ENCODE results near the gene ARHGAP45.

Gene ARHGAP45

DNA sequence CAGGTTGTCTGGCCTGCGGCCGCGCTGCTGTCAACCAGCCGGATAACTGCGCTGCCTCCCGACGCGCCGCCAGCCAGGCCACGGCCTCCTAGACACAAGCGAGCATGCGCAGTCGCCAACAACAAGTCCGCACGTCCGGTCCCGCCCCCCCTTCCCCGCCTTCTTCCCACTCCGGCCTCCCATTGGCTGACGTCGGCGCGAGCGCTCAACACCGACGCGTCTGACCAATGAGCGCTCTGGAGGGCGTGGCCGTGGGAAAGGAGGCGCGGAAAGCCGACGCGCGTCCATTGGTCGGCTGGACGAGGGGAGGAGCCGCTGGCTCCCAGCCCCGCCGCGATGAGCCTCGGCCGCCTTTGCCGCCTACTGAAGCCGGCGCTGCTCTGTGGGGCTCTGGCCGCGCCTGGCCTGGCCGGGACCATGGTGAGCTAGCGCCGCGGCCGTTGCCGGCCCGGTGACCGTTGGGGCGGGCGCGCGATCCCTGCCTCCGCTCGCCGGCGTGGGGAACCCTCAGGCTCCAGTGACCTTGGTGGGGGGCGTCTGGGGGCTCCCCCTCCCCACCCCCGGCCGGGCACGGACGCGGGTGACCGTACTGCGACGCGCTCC, 36.8 kb downstream of the ARHGAP45 start, which contains the start of gene GPX4:
Gene GPX4, plus strand, starts transcription at position 287 of the 603 bp plus-strand sequence. Its CDS starts 50 bp downstream, at position 337.
- H3K9me3 Mint-ChIP-seq, result peaks cover 3% of the 10 kb centered on the region
- peaks cover 50% of the 10 kb centered on the region for H3K4me1 Mint-ChIP-seq (ENCODE audit: low read depth)
- H3K4me3 Mint-ChIP-seq, result peak within 1 kb of the TSS; percentile 82
- peaks cover 28% of the 10 kb centered on the region for H3K36me3 Mint-ChIP-seq (ENCODE audit: low read depth)
- DNase-seq, result peak; percentile 97
- peak within 1 kb of the TSS; percentile 93 for H3K27ac Mint-ChIP-seq
- no peaks in the 10 kb centered on the region for H3K27me3 Mint-ChIP-seq

DNA sequence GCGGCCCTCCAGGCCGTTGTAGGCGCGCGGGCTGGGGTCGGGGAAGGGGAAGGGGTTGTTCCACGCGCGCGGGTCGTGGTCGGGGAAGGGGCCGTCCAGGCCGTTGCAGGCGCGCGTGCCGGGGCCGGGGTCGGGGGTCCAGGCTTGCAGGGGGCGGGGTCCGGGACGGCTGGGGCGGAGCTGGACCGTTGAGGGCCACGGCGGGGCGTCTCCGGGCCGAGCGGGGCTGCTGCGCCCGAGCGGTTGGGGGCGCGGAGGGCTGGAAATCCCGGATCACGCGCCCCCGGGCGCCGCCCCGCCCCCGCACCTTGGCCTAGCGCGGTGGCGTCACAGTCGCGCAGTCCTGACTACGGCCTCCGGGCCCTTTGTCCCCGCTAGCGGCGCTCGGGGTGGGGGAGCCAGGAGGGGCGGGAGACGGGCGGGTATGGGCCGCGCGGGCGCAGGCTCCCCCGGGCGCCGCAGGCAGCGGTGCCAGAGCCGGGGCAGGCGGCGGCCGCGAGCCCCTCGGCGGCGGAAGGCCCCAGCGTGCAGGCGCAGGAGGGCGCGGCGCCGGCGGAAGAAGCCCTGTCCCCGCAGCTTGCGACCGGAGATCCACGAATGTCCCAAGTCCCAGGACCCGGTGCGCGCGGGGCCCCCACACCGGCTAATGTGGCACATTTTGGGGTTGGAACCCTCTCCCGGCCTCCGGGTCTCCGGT, 37.5 kb downstream of the ARHGAP45 start:
- H3K4me3 Mint-ChIP-seq, result peak overlapping the region; percentile 82
- H3K36me3 Mint-ChIP-seq (ENCODE audit: low read depth), result peaks cover 28% of the 10 kb centered on the region

DNA sequence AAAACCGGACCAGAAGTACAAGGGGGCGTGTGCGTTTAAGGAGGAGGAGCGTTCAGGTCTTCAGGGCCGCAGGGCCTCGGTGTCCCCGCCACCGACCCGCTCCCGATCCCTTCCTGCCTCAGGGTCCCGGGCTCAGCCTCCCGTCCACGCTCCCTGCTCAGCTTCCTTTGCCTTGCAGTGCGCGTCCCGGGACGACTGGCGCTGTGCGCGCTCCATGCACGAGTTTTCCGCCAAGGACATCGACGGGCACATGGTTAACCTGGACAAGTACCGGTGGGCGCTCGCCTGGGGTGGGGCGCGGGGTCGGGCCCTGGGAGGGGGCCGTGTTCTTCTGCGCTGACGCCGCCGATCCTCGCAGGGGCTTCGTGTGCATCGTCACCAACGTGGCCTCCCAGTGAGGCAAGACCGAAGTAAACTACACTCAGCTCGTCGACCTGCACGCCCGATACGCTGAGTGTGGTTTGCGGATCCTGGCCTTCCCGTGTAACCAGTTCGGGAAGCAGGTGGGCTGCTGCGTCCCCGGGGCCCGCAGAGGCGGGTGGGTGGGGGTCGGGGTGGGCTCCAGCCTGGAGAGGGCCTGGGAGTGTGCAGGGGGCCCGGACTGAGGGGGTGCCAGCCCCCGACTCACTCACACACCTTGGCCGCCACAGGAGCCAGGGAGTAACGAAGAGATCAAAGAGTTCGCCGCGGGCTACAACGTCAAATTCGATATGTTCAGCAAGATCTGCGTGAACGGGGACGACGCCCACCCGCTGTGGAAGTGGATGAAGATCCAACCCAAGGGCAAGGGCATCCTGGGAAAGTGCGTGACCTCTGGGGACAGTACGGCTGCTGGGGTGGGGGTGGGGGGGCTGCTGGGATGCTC, 38.3 kb downstream of the ARHGAP45 start:
- H3K4me1 Mint-ChIP-seq (ENCODE audit: low read depth), result peaks cover 35% of the 10 kb centered on the region
- H3K36me3 Mint-ChIP-seq (ENCODE audit: low read depth), result peaks cover 36% of the 10 kb centered on the region
- DNase-seq, result no peak

More for the DNA sequence above, 37.5 kb downstream of the ARHGAP45 start:
- DNase-seq, result peak; percentile 86
- Mint-ChIP-seq H3K27ac (peak overlapping the region; percentile 82), H3K9me3 (peaks cover 3% of the 10 kb centered on the region), H3K27me3 (no peaks in the 10 kb centered on the region), H3K4me1 (ENCODE audit: low read depth) (peaks cover 43% of the 10 kb centered on the region)

DNA sequence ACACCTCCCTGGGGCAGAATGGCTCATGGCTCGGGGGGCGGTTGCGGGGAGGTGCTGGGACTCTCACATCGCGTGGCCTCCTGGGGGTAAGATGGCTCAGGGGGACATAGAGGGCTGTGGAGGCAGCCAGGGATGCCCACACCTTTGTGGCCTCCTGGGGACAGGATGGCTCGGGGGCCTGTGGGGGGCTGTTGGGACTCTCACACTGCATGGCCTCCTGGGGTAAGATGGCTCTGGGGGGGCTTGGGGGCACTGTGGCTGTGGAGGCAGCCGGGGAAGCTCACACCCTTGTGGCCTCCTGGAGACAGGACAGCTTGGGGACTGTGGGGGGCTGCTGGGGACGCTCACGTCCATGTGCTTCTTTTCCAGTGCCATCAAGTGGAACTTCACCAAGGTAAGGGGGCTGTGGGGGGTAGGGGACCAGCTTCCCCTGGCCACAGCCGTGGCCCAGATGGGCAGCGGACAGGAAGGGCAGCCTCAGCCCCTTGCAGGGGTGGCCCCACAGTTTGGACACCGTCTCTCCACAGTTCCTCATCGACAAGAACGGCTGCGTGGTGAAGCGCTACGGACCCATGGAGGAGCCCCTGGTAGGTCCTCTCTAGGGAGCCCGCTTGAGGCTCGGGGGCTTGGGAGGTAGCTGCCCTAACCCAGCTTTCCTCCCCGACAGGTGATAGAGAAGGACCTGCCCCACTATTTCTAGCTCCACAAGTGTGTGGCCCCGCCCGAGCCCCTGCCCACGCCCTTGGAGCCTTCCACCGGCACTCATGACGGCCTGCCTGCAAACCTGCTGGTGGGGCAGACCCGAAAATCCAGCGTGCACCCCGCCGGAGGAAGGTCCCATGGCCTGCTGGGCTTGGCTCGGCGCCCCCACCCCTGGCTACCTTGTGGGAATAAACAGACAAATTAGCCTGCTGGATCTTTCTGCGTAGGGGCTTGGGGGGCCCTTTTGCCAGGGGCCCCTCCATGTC, 39.2 kb downstream of the ARHGAP45 start:
- H3K9me3 Mint-ChIP-seq, result no peaks in the 10 kb centered on the region
- peak overlapping the region; percentile 63 for H3K4me3 Mint-ChIP-seq
- DNase-seq, result no peak
- H3K27me3 Mint-ChIP-seq, result no peaks in the 10 kb centered on the region
- peaks cover 44% of the 10 kb centered on the region for H3K36me3 Mint-ChIP-seq (ENCODE audit: low read depth)
- peak overlapping the region; percentile 79 for H3K27ac Mint-ChIP-seq
- H3K4me1 Mint-ChIP-seq (ENCODE audit: low read depth), result peaks cover 32% of the 10 kb centered on the region

More for the DNA sequence above, 38.3 kb downstream of the ARHGAP45 start:
- H3K4me3 Mint-ChIP-seq, result peak overlapping the region; percentile 82
- H3K9me3 Mint-ChIP-seq, result no peaks in the 10 kb centered on the region
- H3K27ac Mint-ChIP-seq, result peak overlapping the region; percentile 82
- no peaks in the 10 kb centered on the region for H3K27me3 Mint-ChIP-seq

DNA sequence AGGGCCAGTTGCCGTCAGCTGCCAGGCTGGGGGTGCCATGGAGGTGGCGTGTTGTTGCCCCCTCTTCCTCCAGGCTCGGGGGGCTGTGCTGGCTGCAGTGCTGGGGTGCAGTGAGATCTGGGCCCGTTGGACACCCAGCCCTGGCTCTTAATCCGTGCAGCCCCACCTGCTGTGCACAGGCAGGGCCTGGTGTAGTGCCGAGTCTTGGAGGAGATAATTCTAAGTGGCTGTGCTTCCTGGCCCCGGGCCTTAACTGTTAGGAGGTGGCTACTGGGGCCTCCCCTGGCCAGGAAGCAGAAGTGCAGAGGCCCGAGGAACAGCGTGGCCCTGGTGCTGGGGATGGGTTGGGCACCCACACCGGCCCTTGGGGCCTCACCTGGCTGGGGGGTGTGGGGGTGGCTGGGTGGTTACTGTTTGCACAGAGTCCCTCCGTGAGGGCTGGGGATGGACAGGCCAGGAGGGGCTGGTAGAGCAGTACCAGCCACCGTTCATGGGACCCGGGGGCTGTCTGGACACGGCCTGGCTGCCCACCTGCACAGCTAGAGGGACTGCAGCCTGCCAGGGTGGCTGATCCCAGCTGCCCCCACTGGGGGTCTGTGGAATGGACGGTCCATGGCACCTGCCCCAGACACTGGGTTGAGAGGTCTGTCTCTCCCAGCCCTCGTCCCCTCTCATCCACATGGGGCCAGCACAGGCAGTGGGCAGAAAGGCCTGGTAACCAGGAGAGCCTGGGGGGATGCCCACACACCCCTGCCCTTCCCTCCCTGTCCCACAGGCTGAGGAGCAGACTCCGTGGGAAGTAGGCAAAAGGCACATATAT, 40.1 kb downstream of the ARHGAP45 start:
- peaks cover 49% of the 10 kb centered on the region for H3K36me3 Mint-ChIP-seq (ENCODE audit: low read depth)
- H3K27me3 Mint-ChIP-seq, result no peaks in the 10 kb centered on the region
- peak overlapping the region; percentile 56 for H3K4me3 Mint-ChIP-seq
- H3K9me3 Mint-ChIP-seq, result no peaks in the 10 kb centered on the region
- DNase-seq, result no peak
- H3K4me1 Mint-ChIP-seq (ENCODE audit: low read depth), result peaks cover 23% of the 10 kb centered on the region
- H3K27ac Mint-ChIP-seq, result peak overlapping the region; percentile 79

DNA sequence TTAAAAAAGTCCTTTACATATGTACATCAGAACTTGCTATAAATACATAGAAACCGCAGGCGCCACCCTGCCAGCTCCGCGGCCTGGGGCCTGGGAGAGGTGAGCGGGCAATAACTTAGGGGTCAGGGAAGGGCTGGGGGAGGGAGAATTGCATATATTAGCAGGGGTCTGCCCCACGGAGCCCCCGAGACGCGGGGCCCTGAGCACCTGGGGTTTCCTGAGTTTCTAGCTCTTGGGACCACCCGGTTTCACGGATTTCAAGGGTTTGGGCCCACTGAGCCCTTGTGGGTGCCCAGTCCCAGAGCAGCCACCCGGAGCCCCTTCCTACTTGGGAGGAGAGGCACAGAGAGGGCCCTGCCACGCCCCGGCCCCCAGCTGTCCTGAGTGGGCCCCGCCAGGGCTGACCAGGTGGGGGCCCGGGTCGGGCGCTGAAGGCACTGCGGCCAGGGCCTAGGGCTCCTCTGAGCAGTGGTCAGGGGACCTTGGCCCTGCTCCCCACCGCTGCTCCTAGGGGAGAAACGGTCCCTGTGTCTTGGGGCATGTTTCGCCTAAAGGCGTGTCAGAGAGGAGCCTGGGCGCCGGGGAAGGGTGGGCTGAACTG, 40.8 kb downstream of the ARHGAP45 start:
- no peak overlapping the region for H3K4me3 Mint-ChIP-seq
- H3K9me3 Mint-ChIP-seq, result no peaks in the 10 kb centered on the region
- DNase-seq, result no peak
- H3K4me1 Mint-ChIP-seq (ENCODE audit: low read depth), result peaks cover 16% of the 10 kb centered on the region
- peaks cover 53% of the 10 kb centered on the region for H3K36me3 Mint-ChIP-seq (ENCODE audit: low read depth)
- H3K27me3 Mint-ChIP-seq, result no peaks in the 10 kb centered on the region
- no peak overlapping the region for H3K27ac Mint-ChIP-seq

DNA sequence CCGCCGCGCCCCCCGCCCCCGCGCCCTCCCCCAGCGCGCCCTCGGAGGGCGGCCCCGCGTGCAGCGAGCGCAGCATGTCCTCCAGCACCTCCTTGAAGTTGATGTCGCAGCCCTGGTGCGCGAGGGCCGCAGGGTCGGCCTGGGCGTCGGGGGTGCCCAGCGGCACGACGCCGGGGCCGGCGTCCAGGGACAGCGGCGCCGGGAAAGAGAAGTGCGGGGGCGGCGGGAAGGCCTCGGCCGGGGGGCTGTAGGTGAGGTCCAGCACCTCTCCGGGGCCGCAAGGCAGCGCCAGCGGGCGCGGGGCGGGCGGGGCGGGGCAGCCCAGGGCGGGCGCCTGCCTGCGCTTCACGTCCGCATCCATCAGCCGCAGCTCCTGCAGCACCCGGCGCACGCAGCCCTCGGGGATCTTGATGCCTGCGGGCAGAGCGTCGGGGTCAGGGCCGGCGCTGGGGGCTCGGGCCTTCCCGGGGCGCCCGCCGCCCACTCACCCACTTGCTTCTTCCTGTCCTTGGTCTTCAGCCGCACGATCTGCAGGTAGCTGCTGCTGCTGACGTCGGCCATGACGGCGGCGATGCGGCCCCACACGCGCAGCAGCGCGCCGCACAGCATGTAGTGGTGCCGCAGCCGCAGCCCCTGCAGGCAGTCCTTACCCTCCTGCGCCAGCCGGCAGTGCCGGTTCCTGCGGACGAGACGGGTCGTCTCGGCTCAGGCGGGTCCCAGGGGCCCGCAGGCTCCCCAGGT, 41.5 kb downstream of the ARHGAP45 start:
- peaks cover 9% of the 10 kb centered on the region for H3K4me1 Mint-ChIP-seq (ENCODE audit: low read depth)
- no peak overlapping the region for H3K4me3 Mint-ChIP-seq
- H3K9me3 Mint-ChIP-seq, result no peaks in the 10 kb centered on the region
- peaks cover 58% of the 10 kb centered on the region for H3K36me3 Mint-ChIP-seq (ENCODE audit: low read depth)
- H3K27ac Mint-ChIP-seq, result peak overlapping the region; percentile 59
- no peaks in the 10 kb centered on the region for H3K27me3 Mint-ChIP-seq
- DNase-seq, result no peak

DNA sequence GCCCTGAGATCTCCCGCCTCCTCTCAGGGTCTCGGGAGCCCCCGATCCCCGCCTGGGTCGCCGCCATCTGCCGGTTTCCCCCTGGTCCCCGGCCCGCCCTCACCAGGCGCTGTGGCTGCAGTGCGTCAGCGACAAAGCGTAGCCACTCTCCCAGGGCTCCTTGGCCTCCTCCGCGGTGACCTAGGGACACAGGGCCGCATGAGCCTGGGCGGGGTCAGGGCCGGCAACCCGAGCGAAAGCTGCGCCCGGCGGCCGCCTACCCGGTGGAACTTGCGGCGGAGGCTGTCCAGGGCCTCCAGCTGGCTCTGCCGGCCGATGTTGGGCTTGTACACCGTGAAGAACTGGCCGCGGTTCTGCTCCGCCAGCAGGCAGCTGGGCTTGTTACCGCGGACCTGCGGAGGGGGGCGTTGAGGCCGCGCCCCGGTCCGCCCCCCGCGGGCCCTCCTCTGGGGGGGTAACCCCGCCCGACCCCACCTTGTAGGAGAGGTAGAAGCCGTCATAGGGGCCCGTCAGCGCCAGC, 42.1 kb downstream of the ARHGAP45 start:
- H3K27me3 Mint-ChIP-seq, result no peaks in the 10 kb centered on the region
- no peak overlapping the region for H3K27ac Mint-ChIP-seq
- no peak overlapping the region for H3K4me3 Mint-ChIP-seq
- DNase-seq, result no peak
- peaks cover 8% of the 10 kb centered on the region for H3K4me1 Mint-ChIP-seq (ENCODE audit: low read depth)
- no peaks in the 10 kb centered on the region for H3K9me3 Mint-ChIP-seq
- peaks cover 65% of the 10 kb centered on the region for H3K36me3 Mint-ChIP-seq (ENCODE audit: low read depth)

DNA sequence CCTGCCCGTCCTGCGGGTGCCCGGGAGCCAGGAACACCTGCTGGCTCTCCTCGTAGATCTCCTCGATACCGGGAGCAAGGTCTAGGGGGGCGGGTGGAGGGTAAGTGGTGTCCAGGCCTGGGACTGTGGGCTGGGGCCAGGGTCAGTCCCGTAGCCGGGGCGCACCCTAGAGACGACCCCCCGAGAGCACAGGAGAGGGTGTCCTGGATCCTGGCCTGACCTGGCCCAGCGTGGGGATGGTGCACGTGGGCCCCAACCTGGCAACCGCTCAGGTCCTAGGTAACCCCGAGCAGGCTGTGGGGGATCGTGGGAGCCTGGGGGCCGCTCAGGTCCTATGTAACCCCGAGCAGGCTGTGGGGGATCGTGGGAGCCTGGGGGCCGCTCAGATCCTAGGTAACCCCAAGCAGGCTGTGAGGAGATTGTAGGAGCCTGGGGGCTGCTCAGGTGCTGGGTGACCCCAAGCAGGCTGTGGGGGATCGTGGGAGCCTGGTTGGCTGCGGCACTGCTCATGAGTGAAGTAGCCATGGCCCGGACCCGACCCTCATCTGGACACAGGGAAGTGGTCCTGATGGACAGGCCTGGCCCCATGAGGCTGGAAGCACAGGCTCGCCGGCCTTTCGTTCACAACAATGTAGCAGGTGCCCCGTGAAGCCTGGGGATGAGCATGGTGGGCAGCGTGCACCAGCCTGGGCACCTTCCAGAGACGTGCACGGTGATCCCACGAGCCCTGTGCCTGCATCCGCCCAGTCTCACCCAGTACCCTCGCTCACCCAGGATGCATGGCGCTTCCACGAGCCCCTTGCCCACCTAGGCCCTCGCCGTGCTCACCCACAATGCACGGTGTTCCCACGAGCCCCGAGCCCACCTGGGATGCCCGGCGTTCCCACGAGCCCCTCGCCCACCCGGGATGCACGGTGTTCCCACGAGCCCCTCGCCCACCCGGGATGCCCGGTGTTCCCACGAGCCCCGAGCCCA, 43.0 kb downstream of the ARHGAP45 start:
- Mint-ChIP-seq H3K4me1 (ENCODE audit: low read depth) (peaks cover 8% of the 10 kb centered on the region), H3K27ac (peak overlapping the region; percentile 26), H3K36me3 (ENCODE audit: low read depth) (peaks cover 68% of the 10 kb centered on the region), H3K27me3 (no peaks in the 10 kb centered on the region), H3K4me3 (no peak overlapping the region), H3K9me3 (no peaks in the 10 kb centered on the region)
- no peak for DNase-seq

DNA sequence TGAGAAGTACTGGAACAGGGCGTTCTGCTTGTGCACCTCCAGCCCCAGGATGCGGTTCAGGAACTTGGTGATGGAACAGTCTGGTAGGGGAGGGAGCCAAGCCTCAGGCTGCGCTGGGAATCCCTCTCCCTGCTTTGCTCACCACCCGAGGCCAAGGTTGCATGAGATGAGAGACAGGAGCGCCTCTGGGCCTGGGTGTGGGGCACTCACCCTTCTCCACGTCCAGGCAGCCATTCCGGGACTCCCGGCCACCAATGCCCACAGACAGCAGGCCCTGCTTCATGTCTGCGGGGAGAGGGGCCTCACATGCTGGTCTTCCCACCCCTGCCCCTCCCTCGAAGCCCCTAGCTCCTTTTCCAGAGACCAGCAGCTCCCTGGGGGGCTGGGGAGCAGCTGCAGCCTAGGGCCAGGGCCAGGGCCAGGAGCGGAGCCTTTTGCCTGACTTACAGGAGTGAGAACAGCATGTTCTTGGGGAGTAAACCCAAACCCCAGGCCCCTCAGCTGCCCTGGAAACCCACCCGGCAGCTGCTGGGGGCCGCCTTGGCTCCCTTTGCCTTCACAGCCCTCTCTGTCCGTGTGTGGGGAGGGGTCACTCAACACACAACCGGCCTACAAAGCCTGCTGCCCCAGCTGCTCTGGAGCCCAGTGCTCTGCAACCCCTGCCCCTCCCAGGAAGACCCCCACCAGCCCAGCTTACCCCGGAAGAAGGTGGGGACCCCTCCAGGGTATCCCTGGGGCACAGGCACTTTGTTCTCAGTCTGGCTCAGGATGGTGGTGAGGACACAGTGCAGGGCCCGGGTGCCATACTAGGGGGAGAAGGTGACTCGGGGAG, 44.1 kb downstream of the ARHGAP45 start:
- peak overlapping the region; percentile 76 for H3K27ac Mint-ChIP-seq
- no peaks in the 10 kb centered on the region for H3K27me3 Mint-ChIP-seq
- H3K4me1 Mint-ChIP-seq (ENCODE audit: low read depth), result peaks cover 2% of the 10 kb centered on the region
- no peaks in the 10 kb centered on the region for H3K9me3 Mint-ChIP-seq
- no peak for DNase-seq
- peaks cover 70% of the 10 kb centered on the region for H3K36me3 Mint-ChIP-seq (ENCODE audit: low read depth)
- no peak overlapping the region for H3K4me3 Mint-ChIP-seq

All from activated T-cell treated with anti-CD3 and anti-CD28 coated beads, Interleukin-2, amount 50 U/mL, for 24 hours (primary cell).